GM12892 (cell line): ENCODE results near the gene OR11L1.

Source experiments
- POLR2A ChIP-seq: IDR thresholded peaks from 2 replicates; pipeline ENCODE4 v1.6.1; 2011; ENCODE audit warnings: low read depth, low read length, control low read depth
- POLR2AphosphoS5 ChIP-seq: IDR thresholded peaks from 2 replicates; pipeline ENCODE4 v1.6.1; 2011; ENCODE audit warnings: low read depth, low read length, control low read depth

DNA sequence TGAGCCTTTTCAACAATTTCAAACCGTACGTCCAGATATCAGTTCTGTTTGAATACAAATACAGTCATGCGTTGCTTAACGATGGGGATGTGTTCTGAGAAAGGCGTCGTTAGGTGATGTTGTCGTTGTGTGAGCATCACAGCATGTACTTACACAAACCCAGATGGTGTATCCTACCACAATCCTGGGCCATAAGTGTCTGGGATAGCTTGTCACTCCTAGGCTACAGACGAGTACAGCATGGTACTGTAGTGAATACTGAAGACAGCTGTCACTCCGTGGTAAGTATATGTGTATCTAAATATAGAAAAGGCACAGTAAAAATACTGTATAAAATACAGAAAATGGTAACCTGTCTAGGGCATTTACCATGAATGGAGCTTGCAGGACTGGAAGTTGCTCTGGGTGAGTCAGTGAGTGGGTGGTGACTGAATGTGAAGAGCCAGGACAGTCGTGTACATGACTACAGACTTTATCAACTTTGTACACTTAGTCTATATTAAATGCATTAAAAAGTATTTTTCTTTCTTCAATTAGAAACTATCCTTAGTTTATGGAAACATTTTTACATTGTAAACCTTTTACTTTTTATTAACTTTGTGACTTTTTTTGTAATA is 43.2 kb upstream of the OR11L1 start:
- no peak for TF ChIP-seq POLR2A
- TF ChIP-seq POLR2AphosphoS5: no peak
